NB4 (cell line): Measurements from ENCODE around the gene TTC39B.
"Not testable (repeated sequence)": the region's sequence is repeated elsewhere in the genome, so short reads cannot be mapped to it uniquely, and the experiment has no call there.

Experiments
- DNase-seq: peaks from one replicate; pipeline ENCODE4 v3.0.0; 2010; ENCODE audit warnings: low read depth
- H3K4me3 ChIP-seq: one replicate; pipeline ENCODE4 v1.5.1; 2011; ENCODE audit warnings: mild to moderate bottlenecking, low read depth, low read length, moderate library complexity
- MYC ChIP-seq: IDR thresholded peaks from 2 replicates; pipeline ENCODE4 v1.6.1; 2011; ENCODE audit warnings: low read depth, low read length
- POLR2A ChIP-seq: IDR thresholded peaks from 2 replicates; pipeline ENCODE4 v1.6.1; 2011; ENCODE audit warnings: mild to moderate bottlenecking; ENCODE audit not compliant: insufficient read length; ENCODE audit errors: extremely low read depth
- TF ChIP-seq, protein P1 (sequence below): IDR thresholded peaks from one replicate; pipeline ENCODE4 v1.5.1; 2012; ENCODE audit warnings: low read depth, low read length
- TF ChIP-seq, protein P2 (sequence below): IDR thresholded peaks from 2 replicates; pipeline ENCODE4 v1.6.1; 2011; ENCODE audit warnings: low read depth, low read length

The TTC39B gene

DNA sequence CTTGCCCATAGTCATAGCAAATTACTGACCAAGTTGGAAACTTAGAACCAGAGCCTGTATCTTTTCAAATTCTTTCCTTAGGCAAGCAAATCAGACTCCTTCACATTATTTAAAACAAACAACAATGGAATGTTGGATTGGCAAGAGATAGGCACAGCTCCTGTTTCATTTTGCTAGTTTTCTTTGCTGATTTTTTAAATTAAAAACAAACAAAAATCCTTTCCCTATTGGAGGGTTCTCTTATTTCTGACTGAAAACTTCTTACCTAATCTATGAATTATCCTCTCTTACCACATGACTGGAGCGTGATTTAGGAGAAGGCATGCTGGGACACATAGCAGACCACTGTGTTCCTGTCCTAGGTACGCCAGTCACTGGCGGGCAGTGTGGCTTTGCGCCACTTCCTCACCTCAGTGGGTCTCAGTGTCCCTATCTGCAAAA is 63.0 kb downstream of the TTC39B start:
- no peak overlapping the region for H3K4me3 ChIP-seq
- TF ChIP-seq, protein P1, sequence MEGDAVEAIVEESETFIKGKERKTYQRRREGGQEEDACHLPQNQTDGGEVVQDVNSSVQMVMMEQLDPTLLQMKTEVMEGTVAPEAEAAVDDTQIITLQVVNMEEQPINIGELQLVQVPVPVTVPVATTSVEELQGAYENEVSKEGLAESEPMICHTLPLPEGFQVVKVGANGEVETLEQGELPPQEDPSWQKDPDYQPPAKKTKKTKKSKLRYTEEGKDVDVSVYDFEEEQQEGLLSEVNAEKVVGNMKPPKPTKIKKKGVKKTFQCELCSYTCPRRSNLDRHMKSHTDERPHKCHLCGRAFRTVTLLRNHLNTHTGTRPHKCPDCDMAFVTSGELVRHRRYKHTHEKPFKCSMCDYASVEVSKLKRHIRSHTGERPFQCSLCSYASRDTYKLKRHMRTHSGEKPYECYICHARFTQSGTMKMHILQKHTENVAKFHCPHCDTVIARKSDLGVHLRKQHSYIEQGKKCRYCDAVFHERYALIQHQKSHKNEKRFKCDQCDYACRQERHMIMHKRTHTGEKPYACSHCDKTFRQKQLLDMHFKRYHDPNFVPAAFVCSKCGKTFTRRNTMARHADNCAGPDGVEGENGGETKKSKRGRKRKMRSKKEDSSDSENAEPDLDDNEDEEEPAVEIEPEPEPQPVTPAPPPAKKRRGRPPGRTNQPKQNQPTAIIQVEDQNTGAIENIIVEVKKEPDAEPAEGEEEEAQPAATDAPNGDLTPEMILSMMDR: no peak
- no peak for TF ChIP-seq MYC
- DNase-seq: no peak

DNA sequence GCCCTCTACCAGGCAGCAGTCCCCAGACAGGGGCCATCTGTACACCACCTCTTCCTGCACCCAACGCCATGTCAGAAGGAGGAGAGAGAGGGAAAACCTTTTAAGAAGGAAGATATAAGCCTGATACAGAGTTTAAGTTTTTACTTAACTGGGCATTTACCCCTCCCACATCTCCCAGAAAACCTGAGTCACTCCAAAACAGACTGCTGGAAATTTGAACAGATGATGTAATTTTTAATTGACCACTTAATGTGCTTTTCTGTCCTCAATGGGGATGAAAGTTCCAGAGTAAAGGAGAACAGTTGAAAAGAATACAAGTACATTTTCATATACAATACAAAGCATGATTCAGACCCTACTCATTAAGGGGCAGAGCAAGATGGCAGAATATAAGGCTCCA is 63.9 kb downstream of the TTC39B start:
- DNase-seq: no peak
- TF ChIP-seq POLR2A: no peak
- TF ChIP-seq, protein P1: no peak
- TF ChIP-seq, protein P2, sequence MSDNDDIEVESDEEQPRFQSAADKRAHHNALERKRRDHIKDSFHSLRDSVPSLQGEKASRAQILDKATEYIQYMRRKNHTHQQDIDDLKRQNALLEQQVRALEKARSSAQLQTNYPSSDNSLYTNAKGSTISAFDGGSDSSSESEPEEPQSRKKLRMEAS: no peak
- TF ChIP-seq MYC: no peak

DNA sequence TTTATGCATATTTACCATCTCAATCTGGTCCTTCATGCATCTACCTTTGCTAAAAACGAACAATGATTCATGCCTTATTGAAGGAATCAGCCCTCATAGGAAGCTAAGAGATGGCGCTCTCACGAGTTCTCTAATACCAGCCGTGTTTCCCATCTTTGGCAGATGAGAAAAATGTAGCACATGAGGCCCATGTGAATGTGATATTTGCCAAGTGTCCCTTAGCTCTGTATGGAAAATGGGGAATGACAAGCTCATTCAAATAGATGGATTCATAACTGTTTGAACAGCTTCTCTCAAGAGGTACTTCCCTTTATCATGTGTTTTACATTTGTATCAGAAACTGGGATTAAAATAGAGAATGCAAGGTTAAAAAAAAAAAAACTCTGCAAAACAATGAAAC is 66.1 kb downstream of the TTC39B start:
- no peak for DNase-seq
- TF ChIP-seq POLR2A: no peak
- TF ChIP-seq, protein P2: no peak
- no peak overlapping the region for H3K4me3 ChIP-seq

More for the DNA sequence above, 63.9 kb downstream of the TTC39B start:
- no peak overlapping the region for H3K4me3 ChIP-seq

DNA sequence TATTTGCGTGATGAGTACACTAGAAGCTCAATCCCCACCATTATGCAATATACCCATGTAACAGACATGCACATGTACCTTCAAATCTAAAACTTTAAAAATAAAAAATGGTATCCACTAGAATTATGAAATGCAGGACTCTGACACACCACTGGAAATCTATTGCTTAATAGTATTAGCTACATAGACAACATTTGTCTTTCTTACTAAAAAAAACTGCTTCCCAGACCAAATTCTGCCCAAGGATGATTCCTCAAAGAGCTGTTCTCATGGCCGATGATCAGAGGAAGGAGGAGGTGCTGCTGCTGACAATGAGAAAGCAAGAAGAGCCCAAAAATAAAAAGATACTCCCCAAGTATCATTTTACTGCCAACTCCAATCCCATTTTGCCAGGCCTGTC is 67.2 kb downstream of the TTC39B start:
- H3K4me3 ChIP-seq: no peak overlapping the region
- TF ChIP-seq POLR2A (no peak), MYC (no peak)
- TF ChIP-seq, protein P1: no peak
- DNase-seq: no peak

DNA sequence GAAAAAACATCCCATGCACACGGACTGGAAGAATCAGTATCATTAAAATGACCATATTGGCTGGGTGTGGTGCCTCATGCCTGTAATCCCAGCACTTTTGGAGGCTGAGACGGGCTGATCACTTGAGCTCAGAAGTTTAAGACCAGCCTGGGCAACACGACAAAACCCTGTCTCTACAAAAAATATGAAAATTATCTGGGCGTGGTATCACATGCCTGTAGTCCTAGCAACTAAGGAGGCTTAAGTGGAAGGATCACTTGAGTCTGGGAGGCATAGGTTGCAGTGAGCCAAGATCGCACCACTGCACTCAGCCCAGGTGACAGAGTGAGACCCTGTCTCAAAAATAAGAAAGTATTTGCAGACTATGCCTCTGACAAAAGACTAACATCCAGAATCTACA is 68.4 kb downstream of the TTC39B start:
- DNase-seq: no peak
- TF ChIP-seq, protein P1: no peak
- no peak for TF ChIP-seq POLR2A
- TF ChIP-seq, protein P2: no peak
- TF ChIP-seq MYC: no peak
- no peak overlapping the region for H3K4me3 ChIP-seq

DNA sequence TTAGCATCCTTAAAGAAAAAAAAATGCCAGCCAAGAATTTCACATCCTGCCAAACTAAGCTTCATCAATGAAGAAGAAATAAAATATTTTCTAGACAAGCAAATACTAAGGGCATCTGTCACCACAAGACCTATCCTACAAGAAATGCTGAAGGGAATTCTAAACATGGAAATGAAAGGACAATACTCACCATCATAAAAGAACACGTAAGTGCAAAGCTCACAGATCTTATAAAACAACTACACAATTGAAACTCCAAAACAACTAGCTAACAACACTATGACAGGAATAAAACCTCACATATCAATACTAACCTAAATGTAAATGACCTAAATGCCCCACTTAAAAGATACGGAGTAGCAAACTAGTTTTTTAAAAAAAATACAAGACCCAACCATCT is 71.4 kb downstream of the TTC39B start:
- no peak for DNase-seq
- TF ChIP-seq MYC: no peak
- TF ChIP-seq POLR2A: no peak
- TF ChIP-seq, protein P2: no peak
- TF ChIP-seq, protein P1: no peak
- H3K4me3 ChIP-seq: no peak overlapping the region

DNA sequence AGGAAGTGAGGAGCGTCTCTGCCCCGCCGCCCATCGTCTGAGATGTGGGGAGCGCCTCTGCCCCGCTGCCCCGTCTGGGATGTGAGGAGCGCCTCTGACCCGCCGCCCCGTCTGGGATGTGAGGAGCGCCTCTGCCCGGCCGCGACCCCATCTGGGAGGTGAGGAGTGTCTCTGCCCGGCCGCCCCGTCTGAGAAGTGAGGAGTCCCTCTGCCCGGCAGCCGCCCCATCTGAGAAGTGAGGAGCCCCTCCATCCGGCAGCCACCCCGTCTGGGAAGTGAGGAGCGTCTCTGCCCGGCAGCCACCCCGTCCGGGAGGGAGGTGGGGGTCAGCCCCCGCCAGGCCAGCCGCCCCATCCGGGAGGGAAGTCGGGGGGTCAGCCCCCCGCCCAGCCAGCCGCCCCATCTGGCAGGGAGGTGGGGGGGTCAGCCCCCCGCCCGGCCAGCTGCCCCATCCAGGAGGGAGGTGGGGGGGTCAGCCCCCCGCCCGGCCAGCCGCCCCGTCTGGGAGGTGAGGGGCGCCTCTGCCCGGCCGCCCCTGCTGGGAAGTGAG is 73.0 kb downstream of the TTC39B start:
- DNase-seq, H3K4me3 ChIP-seq: not testable (repeated sequence)

DNA sequence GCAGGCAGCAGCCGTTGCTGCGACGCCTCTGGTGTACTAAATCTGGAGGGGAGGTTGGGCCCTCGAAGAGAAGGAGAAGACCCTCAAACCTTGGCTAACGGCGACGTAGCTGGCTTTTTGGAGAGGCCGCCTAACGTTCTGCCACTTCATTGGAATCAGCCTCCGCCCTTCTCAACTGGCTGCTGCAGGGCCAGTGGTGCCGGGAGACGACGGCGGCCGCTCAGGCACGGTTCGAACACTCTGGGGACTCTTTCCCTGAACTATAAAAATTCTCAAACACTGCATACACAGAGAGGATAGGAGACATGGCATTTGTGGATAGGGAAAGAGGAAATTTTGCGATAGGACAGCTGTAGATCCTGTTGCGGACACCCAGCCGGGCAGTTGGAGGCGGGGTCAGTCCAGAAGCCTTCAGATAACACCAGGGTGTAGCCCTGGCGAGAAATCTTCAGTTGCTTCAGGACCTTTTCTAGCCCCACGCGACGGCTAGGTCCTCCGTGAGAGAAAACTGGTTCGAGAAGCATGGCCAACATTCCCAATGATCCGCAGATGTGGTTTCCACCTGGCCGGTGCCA is 74.2 kb downstream of the TTC39B start:
- H3K4me3 ChIP-seq, DNase-seq: not testable (repeated sequence)
